GM18520 (cell line): ENCODE results near the gene LEP.

ENCODE experiments used
- ATAC-seq: cut with Tn5 transposase; IDR thresholded peaks from one replicate; pipeline ENCODE4 v1.9.1; 2021; ENCODE audit not compliant: unreplicated experiment

The LEP gene

GRCh38 chr7:128240696-128241386 lies at the start of gene LEP:
Gene LEP, plus strand, starts transcription at chr7:128241278. Its CDS starts 10,741 bp downstream, at chr7:128252019.
- ATAC-seq: no peak

DNA sequence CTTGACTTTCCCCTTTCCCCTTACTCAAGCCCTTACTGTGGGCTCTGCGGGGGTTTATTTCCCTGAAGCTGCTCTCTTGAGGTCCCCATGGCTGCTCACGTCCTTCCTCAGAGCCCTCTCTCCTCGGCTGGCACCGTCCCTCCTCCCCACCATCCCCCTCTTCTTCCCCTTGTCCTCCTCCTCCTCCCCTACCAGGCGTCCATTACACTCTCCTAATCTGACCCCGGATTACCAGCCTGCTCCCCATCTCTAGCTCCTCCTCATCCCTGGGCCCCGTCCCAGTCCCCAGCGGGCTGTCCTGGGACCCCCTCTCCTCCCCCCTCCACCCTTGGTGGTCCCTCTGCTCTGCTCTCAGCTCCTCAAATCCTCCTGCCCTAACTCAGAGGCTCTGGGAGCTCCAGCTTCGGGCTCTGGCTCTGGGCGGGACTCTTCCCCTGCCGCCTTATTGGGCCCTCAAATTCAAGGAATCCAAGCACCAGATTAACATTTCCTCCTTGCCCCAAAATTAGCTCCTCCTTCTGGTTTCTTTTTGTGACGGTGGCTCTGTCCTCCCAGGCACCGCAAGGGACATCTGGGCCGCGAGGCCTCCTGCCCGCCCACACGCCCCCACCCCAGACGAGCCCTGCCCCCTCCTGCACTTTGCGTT lies 48.5 kb upstream of the LEP start:
- ATAC-seq: no peak

- no peak for ATAC-seq
These were observed 46.4 kb upstream of the LEP start for GRCh38 chr7:128194533-128195282.

DNA sequence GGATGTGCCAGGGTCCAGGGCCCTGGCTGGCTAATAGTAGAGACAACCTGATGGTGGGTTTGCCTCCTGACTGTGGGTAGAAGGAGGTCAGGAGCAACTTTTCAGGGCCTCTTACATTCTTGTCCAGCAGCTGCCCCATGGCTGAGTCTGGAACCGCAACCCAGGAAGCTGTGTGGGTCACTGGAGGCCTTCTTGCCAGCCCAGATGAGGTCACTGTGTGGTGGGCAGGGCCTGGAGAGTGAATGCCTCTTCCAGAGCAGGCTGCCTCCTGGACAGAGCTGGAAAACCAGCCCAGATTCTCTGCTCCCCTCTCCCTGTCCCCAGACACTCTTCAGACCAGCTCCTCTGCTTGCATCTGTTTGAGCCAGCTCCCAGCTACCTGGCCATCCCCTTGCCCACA lies 43.5 kb upstream of the LEP start:
- no peak for ATAC-seq

DNA sequence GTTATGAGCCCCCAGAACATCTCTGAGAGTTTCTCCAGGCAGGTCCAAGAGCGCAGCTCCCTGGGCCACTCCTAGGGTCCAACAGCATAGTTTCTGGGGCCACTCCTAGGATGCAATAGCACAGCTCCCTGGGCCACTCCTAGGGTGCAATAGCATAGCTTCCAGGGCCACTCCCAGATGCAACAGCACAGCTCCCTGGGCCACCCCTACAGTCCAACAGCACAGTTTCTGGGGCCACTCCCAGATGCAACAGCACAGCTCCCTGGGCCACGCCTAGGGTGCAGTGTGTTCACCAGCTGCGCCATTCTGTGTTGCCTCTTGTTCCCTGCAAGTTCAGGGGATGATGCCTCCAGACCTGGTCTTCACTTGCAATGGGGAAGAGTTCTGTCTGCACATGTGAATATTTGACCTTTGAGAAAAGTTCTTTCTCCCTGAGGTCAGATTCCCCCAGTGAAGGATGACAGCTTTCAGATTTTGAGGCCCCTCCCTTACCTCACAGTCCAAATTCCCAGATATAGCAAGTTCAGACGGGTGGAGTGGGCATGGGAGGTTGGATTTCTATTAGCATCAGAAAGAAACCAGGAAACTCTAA lies 43.0 kb upstream of the LEP start:
- ATAC-seq: no peak

DNA sequence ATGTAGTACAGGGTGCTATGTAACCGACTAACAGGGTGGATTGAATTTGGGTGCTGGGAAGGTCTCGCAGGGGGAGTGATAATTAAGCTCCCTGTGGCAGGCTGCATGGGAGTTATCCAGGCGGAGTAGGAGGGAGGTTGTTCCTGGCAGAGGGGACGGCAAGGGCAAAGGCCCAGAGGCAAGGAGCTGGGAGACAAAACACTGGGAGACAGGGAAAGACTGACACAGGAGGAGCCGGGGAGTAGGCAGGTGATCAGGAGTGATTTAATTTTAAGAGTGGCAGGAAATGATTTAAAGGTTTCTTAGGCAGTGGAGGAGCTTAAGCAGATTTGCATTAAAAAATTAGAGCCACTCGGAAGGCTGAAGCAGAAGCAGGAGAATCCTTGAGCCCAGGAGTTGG lies 40.7 kb upstream of the LEP start:
- ATAC-seq: no peak

DNA sequence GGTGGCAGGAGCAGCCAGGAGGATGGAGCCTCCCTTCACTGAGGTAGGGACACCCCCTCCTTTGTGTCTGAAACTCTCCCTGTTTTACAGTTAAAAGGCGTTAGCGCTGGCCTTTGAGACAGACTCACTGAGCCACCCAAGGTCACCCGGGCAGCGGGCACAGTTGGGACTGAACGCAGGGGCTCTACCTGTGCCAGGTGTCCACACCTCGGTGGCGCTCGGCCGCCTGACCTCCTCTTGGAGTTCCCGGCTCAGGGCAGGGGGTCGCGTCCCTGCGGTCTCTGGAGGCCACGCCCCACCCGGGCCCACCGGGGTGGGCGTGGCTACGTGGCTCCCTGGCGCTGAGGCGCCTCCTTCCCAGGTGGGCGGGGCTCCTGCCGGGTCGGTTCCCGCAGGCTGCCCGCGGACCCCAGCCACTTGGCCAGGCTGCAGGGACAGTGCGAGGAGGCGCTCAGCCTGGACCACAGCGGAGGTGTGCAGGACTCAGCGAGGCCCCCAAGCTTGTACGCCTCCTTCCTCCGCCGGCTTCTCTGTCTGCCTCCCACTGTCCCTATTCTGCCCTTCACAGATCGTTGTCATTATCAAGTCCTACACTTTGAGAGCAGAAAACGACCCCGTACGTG lies 39.9 kb upstream of the LEP start:
- no peak for ATAC-seq

- ATAC-seq: no peak
These were observed 39.4 kb upstream of the LEP start for GRCh38 chr7:128201690-128202085.

- ATAC-seq: no peak
These were observed 38.7 kb upstream of the LEP start for GRCh38 chr7:128202287-128202957.

DNA sequence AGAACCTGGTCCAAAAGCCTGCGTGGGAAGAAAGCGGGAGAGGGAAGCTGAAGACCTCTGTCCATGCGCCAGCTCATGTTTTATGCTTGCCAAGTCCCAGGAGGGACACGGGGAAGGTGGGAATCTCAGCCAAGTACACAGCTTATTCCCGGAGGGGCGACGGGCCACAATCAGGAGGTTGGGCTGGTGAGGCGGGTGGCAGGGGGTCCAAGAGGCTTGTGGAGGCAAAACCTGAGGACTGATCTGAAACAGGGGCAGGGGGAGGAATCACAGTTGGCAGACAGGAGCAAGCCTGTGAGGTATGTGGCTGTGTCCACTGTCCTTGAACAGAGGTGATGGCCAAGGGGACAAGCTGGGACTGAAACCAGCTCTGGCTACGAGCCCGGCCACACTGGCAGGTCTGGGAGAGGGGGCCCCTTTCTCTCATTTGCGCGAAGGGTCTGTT lies 38.0 kb upstream of the LEP start:
- ATAC-seq: no peak

DNA sequence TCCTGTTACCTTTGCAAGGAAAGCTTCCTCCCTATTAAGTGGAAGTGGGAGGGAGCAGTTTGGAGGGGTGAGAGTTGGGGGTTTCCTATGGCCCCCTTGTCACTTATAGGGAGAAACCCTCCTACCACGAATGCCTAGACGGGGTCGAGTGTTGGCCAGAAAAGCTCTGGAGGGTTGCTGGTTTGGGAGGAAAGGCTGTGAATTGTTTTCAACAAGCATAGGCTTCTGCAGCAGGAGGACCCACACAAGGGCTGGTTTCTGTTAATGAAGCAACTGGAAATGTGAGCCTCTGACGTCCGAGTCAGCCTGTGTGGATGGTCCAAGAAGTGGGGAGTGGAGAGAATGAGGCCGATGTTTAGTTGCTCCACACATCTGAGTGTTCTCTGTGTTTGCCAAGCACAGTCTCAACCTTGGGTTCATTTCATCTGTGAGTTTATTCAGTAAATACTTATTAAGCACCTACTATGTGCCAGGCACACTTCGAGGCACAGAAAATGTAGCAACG lies 37.3 kb upstream of the LEP start:
- no peak for ATAC-seq

GRCh38 chr7:128204455-128204854 lies 36.6 kb upstream of the LEP start:
- no peak for ATAC-seq

- no peak for ATAC-seq
These were observed 36.0 kb upstream of the LEP start for GRCh38 chr7:128205068-128205467.

DNA sequence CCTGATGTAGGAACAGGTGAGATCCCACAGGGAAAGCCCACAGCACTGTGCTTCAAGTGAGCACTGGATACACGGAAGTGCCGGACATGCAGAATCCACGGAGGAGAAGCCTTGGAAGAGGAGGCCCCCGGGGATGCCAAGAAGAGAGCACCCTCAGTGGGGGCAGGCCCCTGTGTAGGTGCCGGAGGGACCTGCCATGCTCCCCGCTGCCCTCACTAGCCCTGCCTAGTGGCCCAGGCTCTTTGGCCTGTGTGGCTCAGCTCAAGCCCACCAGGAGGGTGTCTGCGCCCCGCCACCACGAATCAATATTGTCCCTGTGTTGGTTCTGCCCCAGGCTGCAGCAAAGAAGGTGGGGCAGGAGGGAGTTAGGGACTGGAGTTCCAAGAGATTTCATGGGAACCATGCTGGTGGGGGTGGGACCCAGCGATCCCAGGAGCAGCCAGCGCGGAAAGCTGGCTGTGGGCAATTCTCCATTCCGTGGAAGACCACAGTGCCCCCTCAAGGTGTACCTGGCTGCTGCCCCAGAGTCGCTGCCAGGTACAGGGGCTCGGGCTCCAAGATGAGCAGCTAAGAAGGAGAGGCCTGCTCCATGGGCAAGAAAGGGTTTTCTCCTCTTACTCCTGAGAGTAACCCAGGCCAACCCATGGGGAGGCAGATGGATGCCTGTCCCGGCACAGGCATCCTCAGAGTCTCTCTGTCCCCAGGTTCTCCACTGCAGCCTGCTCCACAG lies 34.9 kb upstream of the LEP start:
- no peak for ATAC-seq

DNA sequence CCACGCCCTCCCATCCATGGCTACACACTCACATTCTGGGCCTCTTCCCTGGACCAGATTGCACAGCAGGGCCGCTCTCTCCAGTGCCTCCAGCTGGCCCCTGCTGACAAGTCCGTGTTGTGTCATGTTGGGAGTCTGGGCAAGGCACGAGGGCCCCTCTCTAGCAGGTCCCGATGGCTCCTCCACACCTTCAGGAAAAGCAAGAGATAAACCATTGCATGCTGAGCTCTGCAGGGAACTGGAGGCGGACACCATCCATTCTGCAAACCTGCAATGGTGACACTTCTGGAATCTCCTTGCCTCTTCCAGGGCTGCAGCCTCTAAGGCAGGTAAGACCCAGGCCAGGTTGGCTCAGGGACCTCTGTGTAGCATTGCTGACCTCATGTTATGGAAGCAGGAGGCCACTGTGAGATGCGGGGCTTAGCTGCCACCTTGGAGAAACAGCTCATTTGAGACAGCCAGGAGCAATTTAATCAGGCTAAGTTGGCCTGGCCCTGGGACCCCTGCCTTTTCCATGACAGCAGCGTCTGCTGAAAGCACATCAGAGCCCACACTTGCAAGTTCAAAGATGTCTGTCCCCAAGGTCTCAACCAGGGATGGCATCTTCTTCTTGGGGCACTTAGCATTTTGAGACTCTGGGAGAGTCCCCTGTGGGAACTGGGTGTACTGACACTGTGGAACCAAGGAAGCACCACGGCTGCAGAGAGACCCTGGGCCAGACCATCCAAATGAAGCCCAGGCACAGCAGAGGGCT lies 34.2 kb upstream of the LEP start:
- no peak for ATAC-seq

- ATAC-seq: no peak
These were observed 33.5 kb upstream of the LEP start for GRCh38 chr7:128207609-128208008.

DNA sequence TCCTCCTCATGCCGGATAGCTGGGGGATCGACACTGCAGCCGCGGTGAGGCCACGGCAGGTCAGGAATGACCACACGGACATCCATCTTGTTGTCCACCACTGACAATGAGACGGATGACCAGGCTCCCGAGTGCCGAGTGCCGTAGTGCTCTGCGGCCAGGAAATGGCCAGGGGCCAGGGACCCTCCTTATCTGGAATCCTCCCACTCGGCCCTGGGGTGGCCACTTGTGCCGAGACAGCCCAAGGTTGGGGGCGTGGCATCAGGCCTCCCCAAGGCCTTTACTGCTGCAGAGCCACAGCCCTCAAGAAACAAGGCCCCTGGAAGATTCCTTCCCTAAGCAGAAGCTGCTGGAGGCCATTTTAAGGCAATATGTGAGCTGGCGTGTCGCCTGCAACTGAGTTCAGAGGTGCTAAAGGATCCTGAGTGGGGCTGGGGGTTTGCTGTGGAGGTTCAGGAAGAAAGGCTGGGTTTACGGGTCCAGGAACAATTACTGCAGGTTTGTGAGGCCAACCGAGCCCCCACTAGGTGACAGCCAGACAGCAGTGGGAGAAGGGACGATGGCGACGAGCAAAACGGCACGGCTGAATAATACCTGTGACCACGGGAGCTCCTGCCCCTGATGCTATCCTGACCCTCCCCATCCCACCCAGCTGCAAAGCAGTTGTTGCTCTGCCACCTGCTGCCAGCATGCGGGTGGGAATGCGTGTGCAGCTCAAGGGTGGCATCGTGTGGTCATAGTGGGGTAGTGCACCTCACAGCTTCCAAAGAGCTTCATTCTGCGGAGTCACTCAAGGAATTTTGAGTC lies 31.6 kb upstream of the LEP start:
- no peak for ATAC-seq

- no peak for ATAC-seq
These were observed 31.1 kb upstream of the LEP start for GRCh38 chr7:128210036-128210347.
